SH-SY5Y (cell line): Measurements from ENCODE around the gene RAB6A.

ENCODE experiments used
- GATA2 ChIP-seq: IDR thresholded peaks from 2 replicates; pipeline ENCODE4 v1.6.1; 2011; ENCODE audit warnings: mild to moderate bottlenecking, low read depth, low read length
- GATA3 ChIP-seq: IDR thresholded peaks from 2 replicates; pipeline ENCODE4 v1.6.1; 2011; ENCODE audit warnings: low read depth, mild to moderate bottlenecking, low read length, moderate library complexity

The RAB6A gene

GRCh38 chr11:73680687-73681086 is 80.2 kb downstream of the RAB6A start:
- TF ChIP-seq GATA2 (no peak), GATA3 (no peak)

GRCh38 chr11:73671701-73672100 is 89.2 kb downstream of the RAB6A start:
- no peak for TF ChIP-seq GATA2
- TF ChIP-seq GATA3, result no peak

- TF ChIP-seq GATA3, result no peak
- no peak for TF ChIP-seq GATA2
Measured at GRCh38 chr11:73670808-73671207, 90.1 kb downstream of the RAB6A start.

- no peak for TF ChIP-seq GATA3
- no peak for TF ChIP-seq GATA2
Measured at GRCh38 chr11:73667891-73668290, 93.0 kb downstream of the RAB6A start.

GRCh38 chr11:73664877-73665276 is 96.0 kb downstream of the RAB6A start:
- TF ChIP-seq GATA3 (no peak), GATA2 (no peak)

GRCh38 chr11:73663604-73664495 is 97.0 kb downstream of the RAB6A start:
- TF ChIP-seq GATA2 (no peak), GATA3 (no peak)

- no peak for TF ChIP-seq GATA3
- no peak for TF ChIP-seq GATA2
Measured at GRCh38 chr11:73662445-73663157, 98.3 kb downstream of the RAB6A start.

- TF ChIP-seq GATA2, result no peak
- TF ChIP-seq GATA3, result no peak
Measured at GRCh38 chr11:73661035-73661628, 99.7 kb downstream of the RAB6A start.

GRCh38 chr11:73660497-73661034 is 100.3 kb downstream of the RAB6A start:
- no peak for TF ChIP-seq GATA3

GRCh38 chr11:73659961-73660360 is 100.9 kb downstream of the RAB6A start:
- TF ChIP-seq GATA2 (no peak), GATA3 (no peak)

- TF ChIP-seq GATA3, result no peak
- TF ChIP-seq GATA2, result no peak
Measured at GRCh38 chr11:73656985-73657384, 103.9 kb downstream of the RAB6A start.

- no peak for TF ChIP-seq GATA2
- TF ChIP-seq GATA3, result no peak
Measured at GRCh38 chr11:73655686-73656085, 105.2 kb downstream of the RAB6A start.

- no peak for TF ChIP-seq GATA2
- no peak for TF ChIP-seq GATA3
Measured at GRCh38 chr11:73654482-73655021, 106.3 kb downstream of the RAB6A start.

- TF ChIP-seq GATA2, result no peak
- no peak for TF ChIP-seq GATA3
Measured at GRCh38 chr11:73653996-73654395, 106.9 kb downstream of the RAB6A start.
